Measurements from ENCODE around the gene HAPSTR1. TPM values are rescaled to one million over a fixed set of nuclear protein-coding genes. Genes with fewer than 3 reads are reported as not detected.

HAPSTR1 gene
- total RNA-seq, 1 experiment from 2014 or later = 85.2 TPM

DNA sequence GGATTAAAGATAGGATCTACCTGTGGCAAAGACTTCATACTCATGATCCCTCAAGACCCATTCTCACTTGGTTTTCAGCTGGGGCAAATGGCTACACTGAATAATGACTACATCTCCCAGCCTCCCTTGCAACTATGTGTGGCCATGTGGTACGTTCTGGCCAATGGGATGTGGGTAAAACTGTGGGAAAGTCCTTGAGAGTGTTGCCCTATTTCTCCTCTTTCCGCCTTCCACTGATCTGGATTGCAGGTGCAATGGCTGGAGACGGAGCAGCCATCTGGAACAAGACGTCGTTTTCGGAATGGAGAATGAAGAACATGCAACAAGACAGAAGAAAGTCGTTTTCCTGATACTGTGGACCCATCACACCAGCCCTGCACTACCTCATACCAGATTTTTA, 48.5 kb downstream of the HAPSTR1 start:
- H3K27me3 Mint-ChIP-seq (ENCODE audit: low read depth) = peaks cover 13% of the 10 kb centered on the region
- Histone ChIP-seq H3K18ac (ENCODE audit: insufficient read length, low read depth, low read length) (no peak overlapping the region), H2BK15ac (ENCODE audit: low read depth, low read length) (no peak overlapping the region), H3K79me1 (ENCODE audit: insufficient read depth, low read depth, low read length, poor library complexity, severe bottlenecking) (no peaks in the 10 kb centered on the region), H3K23me2 (ENCODE audit: insufficient read length, low read depth, low read length, poor library complexity, severe bottlenecking) (no peaks in the 10 kb centered on the region), H3T11ph (ENCODE audit: low read length) (no peak overlapping the region), H2BK12ac (ENCODE audit: insufficient read length, low read depth, low read length) (no peak overlapping the region), H2BK20ac (ENCODE audit: low read depth, low read length, poor library complexity, severe bottlenecking) (no peak overlapping the region), H3K27ac (ENCODE audit: insufficient read length, low read depth, low read length) (no peak overlapping the region), H4K20me1 (ENCODE audit: control insufficient read depth, insufficient read depth, insufficient read length) (no peaks in the 10 kb centered on the region), H2BK5ac (ENCODE audit: insufficient read length, low read length) (no peak overlapping the region), H3K56ac (ENCODE audit: insufficient read length, low read depth, low read length) (no peak overlapping the region), H3K9ac (ENCODE audit: extremely low read depth, insufficient read length, low read length) (no peak overlapping the region), H3K27me3 (ENCODE audit: insufficient read depth, low read length) (no peaks in the 10 kb centered on the region), H3K9me3 (ENCODE audit: control insufficient read depth, low read depth, low read length) (no peaks in the 10 kb centered on the region), H3K23ac (ENCODE audit: insufficient read length, low read depth, low read length) (no peak overlapping the region), H3K4me2 (ENCODE audit: insufficient read depth, insufficient read length, low read length) (no peak overlapping the region), H2BK120ac (ENCODE audit: low read depth, low read length, poor library complexity, severe bottlenecking) (no peak overlapping the region), H4K5ac (ENCODE audit: insufficient read length, low read depth, low read length) (no peak overlapping the region), H2AK5ac (ENCODE audit: insufficient read length, low read length) (no peak overlapping the region), H4K8ac (replicated peaks; ENCODE audit: insufficient read length, low read depth, low read length) (no peak overlapping the region), H3K79me2 (ENCODE audit: insufficient read depth, low read length) (no peaks in the 10 kb centered on the region), H3K4ac (ENCODE audit: low read depth, low read length) (no peak overlapping the region), H2AFZ (ENCODE audit: low read length) (no peak overlapping the region), H4K91ac (ENCODE audit: insufficient read length, low read depth, low read length) (no peak overlapping the region), H3K4me1 (ENCODE audit: insufficient read depth, low read length) (no peaks in the 10 kb centered on the region; the same call in 1 of the 2 replicates), H3K14ac (ENCODE audit: insufficient read depth, low read length) (no peak overlapping the region)
- TF ChIP-seq, protein P1, sequence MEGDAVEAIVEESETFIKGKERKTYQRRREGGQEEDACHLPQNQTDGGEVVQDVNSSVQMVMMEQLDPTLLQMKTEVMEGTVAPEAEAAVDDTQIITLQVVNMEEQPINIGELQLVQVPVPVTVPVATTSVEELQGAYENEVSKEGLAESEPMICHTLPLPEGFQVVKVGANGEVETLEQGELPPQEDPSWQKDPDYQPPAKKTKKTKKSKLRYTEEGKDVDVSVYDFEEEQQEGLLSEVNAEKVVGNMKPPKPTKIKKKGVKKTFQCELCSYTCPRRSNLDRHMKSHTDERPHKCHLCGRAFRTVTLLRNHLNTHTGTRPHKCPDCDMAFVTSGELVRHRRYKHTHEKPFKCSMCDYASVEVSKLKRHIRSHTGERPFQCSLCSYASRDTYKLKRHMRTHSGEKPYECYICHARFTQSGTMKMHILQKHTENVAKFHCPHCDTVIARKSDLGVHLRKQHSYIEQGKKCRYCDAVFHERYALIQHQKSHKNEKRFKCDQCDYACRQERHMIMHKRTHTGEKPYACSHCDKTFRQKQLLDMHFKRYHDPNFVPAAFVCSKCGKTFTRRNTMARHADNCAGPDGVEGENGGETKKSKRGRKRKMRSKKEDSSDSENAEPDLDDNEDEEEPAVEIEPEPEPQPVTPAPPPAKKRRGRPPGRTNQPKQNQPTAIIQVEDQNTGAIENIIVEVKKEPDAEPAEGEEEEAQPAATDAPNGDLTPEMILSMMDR (conservative IDR thresholded peaks at IDR 0.05) = no peak
- DNase-seq = peak; percentile 71
- H3K27ac Mint-ChIP-seq = no peak overlapping the region
- peaks cover 8 to 15% of the 10 kb centered on the region in 2 experiments for H3K4me1 Mint-ChIP-seq
- H3K9me3 Mint-ChIP-seq = peaks cover 4 to 7% of the 10 kb centered on the region in 2 experiments; a peak in 3 of 5 replicates
- no peak overlapping the region for H3K4me3 Mint-ChIP-seq
- H3K36me3 Mint-ChIP-seq (ENCODE audit: insufficient read depth in 1 of 3, low read depth in 3 of 3) = peaks cover 4 to 9% (median 4%) of the 10 kb centered on the region in 3 experiments; a peak in 6 of 7 replicates
- no CpG with 5 or more reads among the region's 7 CpGs for WGBS (ENCODE audit: extremely low coverage, insufficient read length, low lambda C conversion rate)

Other genes with a start within 250 kb of the HAPSTR1 start
- 194 and 195 TPM in 2 replicates for gene CARHSP1, start 222.6 kb upstream of the HAPSTR1 start, total RNA-seq (2021)
- not detected in 2 replicates for gene LITAFD, start 209.3 kb upstream of the HAPSTR1 start, total RNA-seq (2021)
- gene USP7, start 127.7 kb upstream of the HAPSTR1 start, total RNA-seq (2021) = 182 and 192 TPM in 2 replicates

Data from H9 (cell line).